Testis (tissue), 3 donors: ENCODE measurements around the gene BCKDHB. TPM values are rescaled to one million over a fixed set of nuclear protein-coding genes. Genes with fewer than 3 reads are reported as not detected.

Experiments
- DNase-seq: peaks from one replicate; pipeline ENCODE4 v3.0.0-alpha.2; 2019
- H3K27ac ChIP-seq, 2 donors: fragments of 200-600 bp; sonication (generic); one replicate each; pipeline ENCODE4 v1.5.1; 2019
- H3K27me3 ChIP-seq: fragments of 200-600 bp; sonication (generic); one replicate; pipeline ENCODE4 v1.5.1; 2019
- H3K36me3 ChIP-seq: fragments of 200-600 bp; sonication (generic); one replicate; pipeline ENCODE4 v1.5.1; 2017; ENCODE audit warnings: low read depth; ENCODE audit errors: missing control alignments
- H3K4me1 ChIP-seq: fragments of 200-600 bp; sonication (generic); one replicate; pipeline ENCODE4 v1.5.1; 2019
- H3K4me3 ChIP-seq, 2 donors: fragments of 200-600 bp; sonication (generic); one replicate each; pipeline ENCODE4 v1.5.1; 2017 to 2019
- H3K9me3 ChIP-seq: fragments of 200-600 bp; sonication (generic); one replicate; pipeline ENCODE4 v1.5.1; 2017
- POLR2A ChIP-seq: fragments of 450-650 bp; IDR thresholded peaks from one replicate; pipeline ENCODE4 v1.6.1; 2017; ENCODE audit warnings: antibody characterized with exemption, mild to moderate bottlenecking, moderate library complexity
- WGBS, 2 donors: methylation state at CpG; one replicate each; pipeline ENCODE4 v1.1.5; 2018; 5-methylcytosine and 5-hydroxymethylcytosine counted together
- intact Hi-C: fragments of 100-400 bp; cut with DNase I; formaldehyde crosslinking; loops from one replicate; pipeline ENCODE4 v1.15.1; 2023; ENCODE audit warnings: low total_unique reads
- polyA plus RNA-seq: library from polyadenylated mRNA; stranded (reverse); fragments of 350-450 nt; fragmentation: Illumina TruSeq; extraction: RNeasy Lipid Tissue Mini Kit (QIAGEN cat#74804); gene quantifications from one replicate; pipeline ENCODE4 v1.2.3, GENCODE V29; 2014; ENCODE audit warnings: low read depth, low replicate concordance; ENCODE audit not compliant: insufficient read depth
- total RNA-seq, 2 donors: library from RNA; depleted of rRNA; stranded (reverse); fragments of >200 nt; gene quantifications; one replicate each; pipeline ENCODE4 v1.2.3, GENCODE V29; 2016
- TF ChIP-seq, protein P1 (sequence below), 3 experiments: fragments of 450-650 bp in 2 of 3; fragments of 200-600 bp in 1 of 3; sonication (generic) in 1 of 3; IDR thresholded peaks; one replicate each; pipeline ENCODE4 v1.5.1; 2016 to 2019; ENCODE audit warnings: antibody characterized with exemption in 3 of 3, mild to moderate bottlenecking in 2 of 3, moderate library complexity in 1 of 3

Gene BCKDHB
- total and polyA plus RNA-seq, 3 donors from 2014 or later = 22.6 to 29.0 (median 23.3) TPM

DNA sequence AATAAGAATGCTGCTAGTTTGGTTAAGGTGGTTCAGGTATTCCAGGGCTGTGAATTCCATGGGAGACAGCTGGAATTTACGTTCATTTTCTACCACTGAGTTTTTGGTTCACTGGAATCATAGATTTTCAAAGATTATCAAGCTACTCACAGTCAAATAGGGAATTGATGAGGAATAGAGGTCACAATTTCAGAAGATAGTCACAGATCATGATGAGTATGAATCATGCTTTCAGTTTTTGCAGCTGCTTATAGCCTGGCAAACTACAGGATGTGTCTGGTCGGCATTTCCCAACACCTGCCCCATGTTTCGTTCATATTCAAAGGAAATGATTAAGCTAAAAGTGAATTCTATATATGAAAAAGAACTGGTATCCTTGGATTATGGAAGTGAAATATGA is 58.7 kb downstream of the BCKDHB start:
- Histone ChIP-seq H3K27me3 (no peaks in the 10 kb centered on the region), H3K36me3 (no peaks in the 10 kb centered on the region), H3K4me1 (no peaks in the 10 kb centered on the region), H3K9me3 (no peaks in the 10 kb centered on the region), H3K4me3 (no peak overlapping the region), H3K27ac (no peak overlapping the region)
- WGBS, 2 donors = 80 to 88% methylated on average over 3 of the region's 3 CpGs
- DNase-seq = no peak
- intact Hi-C loops = no loop called here
- TF ChIP-seq, protein P1, sequence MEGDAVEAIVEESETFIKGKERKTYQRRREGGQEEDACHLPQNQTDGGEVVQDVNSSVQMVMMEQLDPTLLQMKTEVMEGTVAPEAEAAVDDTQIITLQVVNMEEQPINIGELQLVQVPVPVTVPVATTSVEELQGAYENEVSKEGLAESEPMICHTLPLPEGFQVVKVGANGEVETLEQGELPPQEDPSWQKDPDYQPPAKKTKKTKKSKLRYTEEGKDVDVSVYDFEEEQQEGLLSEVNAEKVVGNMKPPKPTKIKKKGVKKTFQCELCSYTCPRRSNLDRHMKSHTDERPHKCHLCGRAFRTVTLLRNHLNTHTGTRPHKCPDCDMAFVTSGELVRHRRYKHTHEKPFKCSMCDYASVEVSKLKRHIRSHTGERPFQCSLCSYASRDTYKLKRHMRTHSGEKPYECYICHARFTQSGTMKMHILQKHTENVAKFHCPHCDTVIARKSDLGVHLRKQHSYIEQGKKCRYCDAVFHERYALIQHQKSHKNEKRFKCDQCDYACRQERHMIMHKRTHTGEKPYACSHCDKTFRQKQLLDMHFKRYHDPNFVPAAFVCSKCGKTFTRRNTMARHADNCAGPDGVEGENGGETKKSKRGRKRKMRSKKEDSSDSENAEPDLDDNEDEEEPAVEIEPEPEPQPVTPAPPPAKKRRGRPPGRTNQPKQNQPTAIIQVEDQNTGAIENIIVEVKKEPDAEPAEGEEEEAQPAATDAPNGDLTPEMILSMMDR (IDR thresholded peaks at IDR 0.05) = no peak
- no peak for TF ChIP-seq POLR2A

DNA sequence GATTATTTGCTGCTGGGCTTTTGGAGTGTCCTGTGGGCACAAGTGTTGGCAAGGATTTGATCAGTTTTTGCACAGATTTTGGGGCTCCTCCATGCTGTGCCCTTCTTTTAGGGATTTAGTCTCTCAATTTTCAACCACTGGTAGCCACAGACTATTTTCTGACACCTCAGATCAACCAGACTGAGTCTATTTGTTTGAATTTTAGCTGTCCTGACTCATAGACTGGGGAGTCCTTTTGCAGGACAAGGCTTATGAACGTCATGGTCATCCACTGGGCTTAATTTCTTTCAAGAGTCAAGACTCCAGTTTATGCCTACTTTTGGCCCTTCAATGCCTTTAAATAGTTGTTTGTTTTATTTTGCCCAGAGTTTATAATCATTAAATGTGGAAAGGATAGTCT is 59.3 kb downstream of the BCKDHB start:
- intact Hi-C loops = no loop called here
- no peak for DNase-seq
- Histone ChIP-seq H3K9me3 (no peaks in the 10 kb centered on the region), H3K27ac (no peak overlapping the region), H3K27me3 (no peaks in the 10 kb centered on the region), H3K4me1 (no peaks in the 10 kb centered on the region), H3K36me3 (no peaks in the 10 kb centered on the region), H3K4me3 (no peak overlapping the region)
- 94 to 96% methylated on average over 1 of the region's 1 CpG for WGBS, 2 donors
- no peak for TF ChIP-seq POLR2A
- TF ChIP-seq, protein P1 (IDR thresholded peaks at IDR 0.05) = no peak

DNA sequence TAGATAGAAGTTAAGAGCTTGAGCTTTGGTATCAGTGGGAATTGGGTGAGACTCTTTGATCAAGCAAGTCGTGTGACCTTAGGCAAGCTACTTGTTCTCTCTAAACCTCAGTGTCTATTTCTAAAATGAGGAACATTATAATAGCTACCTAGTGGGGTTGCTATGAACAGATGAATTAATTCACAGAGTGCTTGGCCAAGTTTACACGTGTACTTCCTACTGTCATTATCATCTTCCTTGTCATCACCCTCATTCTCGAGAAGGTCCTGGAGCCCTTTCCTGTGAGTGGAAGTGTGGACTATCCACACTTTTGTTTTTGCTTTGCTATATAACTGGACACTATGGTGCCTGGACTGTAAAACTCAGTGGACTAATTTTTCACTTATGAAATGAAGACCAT is 64.0 kb downstream of the BCKDHB start:
- Histone ChIP-seq H3K4me1 (no peaks in the 10 kb centered on the region), H3K36me3 (no peaks in the 10 kb centered on the region), H3K27me3 (no peaks in the 10 kb centered on the region), H3K9me3 (no peaks in the 10 kb centered on the region), H3K27ac (no peak overlapping the region), H3K4me3 (no peak overlapping the region)
- no peak for TF ChIP-seq POLR2A
- TF ChIP-seq, protein P1 (IDR thresholded peaks at IDR 0.05) = no peak
- intact Hi-C loops = no loop called here
- DNase-seq = no peak
- WGBS, 2 donors = 90 to 91% methylated on average over 3 of the region's 3 CpGs

DNA sequence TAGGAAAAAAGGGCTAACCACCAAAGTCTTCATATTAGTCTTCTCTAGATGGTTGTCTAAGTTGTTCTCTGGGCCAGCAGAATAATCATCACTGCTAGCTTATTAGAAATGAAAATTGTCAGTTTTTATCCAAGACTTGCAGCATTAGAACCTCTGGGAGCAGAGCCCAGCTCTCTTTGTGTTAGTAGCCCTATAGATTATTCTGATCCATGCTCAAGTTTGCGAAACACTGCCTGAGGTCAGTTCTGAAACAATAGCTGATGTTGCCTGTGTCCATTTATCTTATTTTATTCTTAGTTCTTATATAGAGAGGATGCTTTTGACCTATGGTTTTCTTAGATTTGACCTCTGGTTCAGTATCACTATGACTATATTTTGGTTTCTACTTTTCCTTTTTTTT is 66.9 kb downstream of the BCKDHB start:
- 88 to 95% methylated on average over 1 of the region's 1 CpG for WGBS, 2 donors
- H3K4me3 ChIP-seq = no peak overlapping the region
- no peaks in the 10 kb centered on the region for H3K36me3 ChIP-seq
- H3K9me3 ChIP-seq = no peaks in the 10 kb centered on the region
- H3K27me3 ChIP-seq = no peaks in the 10 kb centered on the region
- TF ChIP-seq POLR2A = no peak
- TF ChIP-seq, protein P1 (IDR thresholded peaks at IDR 0.05) = no peak
- H3K4me1 ChIP-seq = no peaks in the 10 kb centered on the region
- H3K27ac ChIP-seq = no peak overlapping the region
- intact Hi-C loops = no loop called here
- DNase-seq = no peak

DNA sequence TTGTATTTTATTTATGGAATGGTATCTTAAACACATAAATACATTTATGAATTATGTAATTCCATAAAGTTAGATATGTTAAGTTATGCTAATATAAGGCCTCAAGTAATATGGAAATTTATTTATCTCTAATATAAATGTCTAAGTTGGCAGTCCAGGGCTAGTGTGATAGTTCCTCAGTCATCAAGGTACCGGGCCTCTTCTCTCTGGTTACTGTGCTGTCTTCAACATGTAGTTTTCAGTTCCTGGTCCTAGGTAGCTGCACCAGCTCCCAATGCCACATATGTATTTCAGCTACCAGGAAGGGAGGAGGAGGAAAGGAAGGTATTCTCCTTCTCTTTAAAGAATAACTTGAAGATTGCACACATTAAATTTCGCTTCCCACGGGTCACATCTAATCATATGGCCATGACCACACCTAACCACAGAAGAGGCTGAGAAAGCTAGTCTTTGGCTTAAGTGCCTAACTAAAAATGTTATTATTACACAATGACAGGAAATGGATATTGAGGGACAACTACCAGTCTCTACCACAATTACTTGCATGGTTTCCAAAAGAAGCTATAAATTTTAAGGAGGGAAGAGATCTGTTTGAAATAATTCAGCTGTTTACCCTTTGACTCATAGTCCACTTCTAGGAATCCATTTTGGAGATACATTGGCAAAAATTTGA is 68.6 kb downstream of the BCKDHB start:
- no peak overlapping the region for H3K4me3 ChIP-seq
- H3K4me1 ChIP-seq = no peaks in the 10 kb centered on the region
- no peak for TF ChIP-seq POLR2A
- TF ChIP-seq, protein P1 (IDR thresholded peaks at IDR 0.05) = no peak
- no peaks in the 10 kb centered on the region for H3K9me3 ChIP-seq
- H3K27me3 ChIP-seq = no peaks in the 10 kb centered on the region
- DNase-seq = no peak
- no peaks in the 10 kb centered on the region for H3K36me3 ChIP-seq
- intact Hi-C loops = no loop called here
- H3K27ac ChIP-seq = no peak overlapping the region
- WGBS, 2 donors = 89 to 90% methylated on average over 3 of the region's 3 CpGs
